Activated CD8-positive, alpha-beta memory T cell treated with anti-CD3 and anti-CD28 coated beads, Interleukin-2, amount 50 U/mL, for 48 hours (primary cell): ENCODE measurements around the gene OR2A14.
"Not testable (repeated sequence)": the region's sequence is repeated elsewhere in the genome, so short reads cannot be mapped to it uniquely, and the experiment has no call there.

Experiments
- DNase-seq: peaks from one replicate; pipeline ENCODE4 v3.0.0-alpha.2; 2020

Gene OR2A14

DNA sequence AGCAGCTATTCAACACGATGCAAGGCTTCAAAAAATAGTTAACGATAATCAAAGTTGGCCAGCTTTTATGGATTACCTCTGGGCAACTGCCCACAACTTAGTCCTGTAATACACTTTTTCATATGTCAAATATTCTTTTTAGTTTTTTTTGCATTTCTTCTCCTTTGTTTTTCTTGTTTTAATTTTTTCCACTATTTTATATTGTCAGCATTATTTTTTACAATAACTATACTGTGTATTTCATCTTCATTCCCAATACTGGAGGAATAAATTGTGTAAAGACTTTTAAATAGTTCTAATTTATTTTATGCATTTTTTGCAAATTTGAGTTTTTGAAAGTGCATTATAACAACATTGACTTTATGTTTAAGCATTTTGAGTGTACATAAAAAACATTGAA lies 41.8 kb downstream of the OR2A14 start:
- no peak for DNase-seq

GRCh38 chr7:144171594-144172350 lies 48.8 kb downstream of the OR2A14 start:
- DNase-seq: not testable (repeated sequence)

DNA sequence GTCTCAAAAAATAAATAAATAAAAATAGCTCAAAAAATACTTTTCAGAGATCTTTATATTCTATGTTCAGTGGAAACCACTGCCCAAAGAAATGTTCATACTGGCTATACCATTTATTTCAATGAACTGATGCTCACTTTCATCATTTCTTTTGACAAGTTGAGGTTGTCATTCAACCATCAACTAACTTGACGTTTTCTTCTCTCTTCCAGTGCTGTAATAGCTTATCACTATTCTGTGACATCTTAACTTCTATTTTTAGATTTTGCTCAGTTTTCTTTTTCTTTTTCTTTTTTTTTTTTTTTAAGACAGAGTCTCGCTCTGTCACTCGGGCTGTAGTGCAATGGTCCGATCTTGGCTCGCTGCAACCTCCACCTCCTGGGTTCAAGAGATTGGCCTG lies 51.6 kb downstream of the OR2A14 start:
- no peak for DNase-seq

DNA sequence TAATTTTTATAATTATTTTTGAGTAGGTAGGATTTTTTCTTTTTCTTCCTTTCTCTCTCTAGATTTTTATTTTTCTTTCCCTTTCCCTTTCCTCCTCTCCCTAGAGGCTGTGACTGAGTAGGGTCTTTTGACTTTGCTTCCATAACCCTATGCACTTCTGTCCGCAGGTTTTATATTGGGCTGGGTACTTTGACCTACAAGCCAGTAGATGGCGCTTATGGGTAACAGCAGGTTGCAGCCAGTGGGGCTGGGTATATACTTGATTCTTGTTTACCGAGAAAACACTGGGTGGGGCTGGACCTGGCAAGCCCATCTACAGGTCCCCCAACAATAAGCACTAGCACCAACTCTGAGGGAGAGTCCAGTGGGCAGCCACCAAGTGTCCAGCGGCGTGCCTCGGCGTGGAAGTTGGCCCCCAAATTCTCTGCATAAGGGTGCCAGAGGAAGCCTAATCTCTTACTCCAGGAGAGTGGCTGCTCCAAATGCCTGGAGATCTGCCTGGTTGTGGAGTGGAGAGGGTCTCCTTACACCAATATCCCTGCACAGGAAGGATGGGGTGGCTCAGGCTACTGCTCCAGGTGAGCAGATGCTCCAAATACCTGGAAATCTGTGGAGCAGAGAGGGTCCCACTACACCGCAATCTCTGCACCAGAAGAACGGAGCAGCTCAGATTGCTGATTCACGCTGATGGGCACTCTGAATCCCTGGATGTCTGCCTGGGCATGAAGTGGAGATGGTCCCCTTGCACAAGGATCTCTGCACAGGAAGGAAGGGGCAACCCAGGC lies 55.6 kb downstream of the OR2A14 start:
- DNase-seq: not testable (repeated sequence)

GRCh38 chr7:144179165-144179479 lies 56.1 kb downstream of the OR2A14 start:
- not testable (repeated sequence) for DNase-seq
